Activated CD4-positive, alpha-beta T cell treated with anti-CD3 and anti-CD28 coated beads, Interleukin-2, amount 10 ng/mL, durations not matched to agents 7 days and 5 days (primary cell): ENCODE data around the gene DENND1A. TPM values are rescaled to one million over a fixed set of nuclear protein-coding genes. Genes with fewer than 3 reads are reported as not detected.

Source experiments
- CTCF ChIA-PET: fragments of 350-600 bp; sonication (Branson Sonifier 250); formaldehyde crosslinking; loops from one replicate; lab custom pipeline; 2021; ENCODE audit warnings: antibody characterized with exemption; lab: Charles Lee
- POLR2A ChIA-PET: fragments of 350-600 bp; sonication (Branson Sonifier 250); formaldehyde crosslinking; loops from one replicate; lab custom pipeline; 2021; ENCODE audit warnings: antibody characterized with exemption; lab: Charles Lee
- DNase-seq: peaks from one replicate; pipeline ENCODE4 v3.0.0-alpha.2; 2020
- H3K27ac Mint-ChIP-seq: one replicate; pipeline ENCODE4 v1.8.0; 2021; ENCODE audit warnings: mild to moderate bottlenecking, moderate library complexity, mixed read lengths
- H3K27me3 Mint-ChIP-seq: one replicate; pipeline ENCODE4 v1.8.0; 2021; ENCODE audit warnings: mixed read lengths
- H3K36me3 Mint-ChIP-seq: one replicate; pipeline ENCODE4 v1.8.0; 2021; ENCODE audit warnings: low read depth, mixed read lengths
- H3K4me1 Mint-ChIP-seq: one replicate; pipeline ENCODE4 v1.8.0; 2021; ENCODE audit warnings: mixed read lengths
- H3K4me3 Mint-ChIP-seq: one replicate; pipeline ENCODE4 v1.8.0; 2021; ENCODE audit warnings: mild to moderate bottlenecking, moderate library complexity, mixed read lengths
- H3K9me3 Mint-ChIP-seq: one replicate; pipeline ENCODE4 v1.8.0; 2021; ENCODE audit warnings: mixed read lengths
- total RNA-seq, 2 experiments: library from RNA; stranded (reverse); gene quantifications; one replicate each; pipeline ENCODE4 v1.2.3, GENCODE V29; 2021

DENND1A gene
- total RNA-seq, 2 experiments from 2014 or later: 15.5 to 21.2 TPM

DNA sequence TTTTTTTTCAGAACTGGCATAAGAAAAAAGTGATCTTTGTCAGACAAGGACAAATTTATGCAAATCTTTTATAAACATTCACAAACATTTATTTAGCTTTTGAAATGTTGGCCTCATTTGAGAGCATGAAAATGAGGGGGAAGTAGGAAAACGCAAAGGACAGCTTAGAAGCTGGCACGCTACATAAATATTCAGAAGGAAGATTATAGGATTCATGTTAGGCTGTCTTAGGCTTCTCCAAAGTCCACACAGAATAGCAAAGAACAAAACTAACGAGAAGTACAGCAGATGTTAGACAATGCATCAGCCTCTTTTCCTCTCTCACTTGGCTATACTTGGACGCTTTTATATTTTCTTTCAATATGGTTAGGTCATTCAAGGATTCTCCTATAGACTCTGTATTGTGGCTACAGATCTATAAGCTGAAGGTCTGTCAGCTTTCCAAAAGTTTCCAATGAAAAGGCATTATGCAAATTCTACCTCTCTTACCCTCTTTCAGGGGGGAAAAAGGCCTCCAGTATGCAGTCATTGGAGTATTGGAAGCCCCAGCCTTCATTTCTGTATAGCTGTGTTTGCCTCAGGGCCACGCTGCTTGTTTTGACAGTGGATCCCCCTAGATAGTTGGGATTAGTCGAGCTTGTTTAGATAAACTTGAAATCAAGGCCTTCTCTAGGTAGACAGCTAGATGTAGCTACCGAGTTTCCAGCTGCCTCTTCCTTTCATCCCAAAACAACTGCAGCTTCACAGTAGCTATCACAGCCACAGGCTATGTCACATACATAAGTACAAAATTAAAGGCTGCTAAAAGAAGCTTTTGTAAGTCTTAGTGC is 153.0 kb downstream of the DENND1A start:
- Mint-ChIP-seq H3K4me1 (peaks cover 4% of the 10 kb centered on the region), H3K4me3 (no peak overlapping the region), H3K9me3 (no peaks in the 10 kb centered on the region), H3K27me3 (no peaks in the 10 kb centered on the region), H3K27ac (no peak overlapping the region), H3K36me3 (no peaks in the 10 kb centered on the region)
- ChIA-PET POLR2A (no interaction called here), CTCF (interaction anchor here (1.6 kb wide), 1 partner anchor 27 kb away, joined by 3 read pairs; no protein-coding TSS in a partner anchor)
- no peak for DNase-seq

DNA sequence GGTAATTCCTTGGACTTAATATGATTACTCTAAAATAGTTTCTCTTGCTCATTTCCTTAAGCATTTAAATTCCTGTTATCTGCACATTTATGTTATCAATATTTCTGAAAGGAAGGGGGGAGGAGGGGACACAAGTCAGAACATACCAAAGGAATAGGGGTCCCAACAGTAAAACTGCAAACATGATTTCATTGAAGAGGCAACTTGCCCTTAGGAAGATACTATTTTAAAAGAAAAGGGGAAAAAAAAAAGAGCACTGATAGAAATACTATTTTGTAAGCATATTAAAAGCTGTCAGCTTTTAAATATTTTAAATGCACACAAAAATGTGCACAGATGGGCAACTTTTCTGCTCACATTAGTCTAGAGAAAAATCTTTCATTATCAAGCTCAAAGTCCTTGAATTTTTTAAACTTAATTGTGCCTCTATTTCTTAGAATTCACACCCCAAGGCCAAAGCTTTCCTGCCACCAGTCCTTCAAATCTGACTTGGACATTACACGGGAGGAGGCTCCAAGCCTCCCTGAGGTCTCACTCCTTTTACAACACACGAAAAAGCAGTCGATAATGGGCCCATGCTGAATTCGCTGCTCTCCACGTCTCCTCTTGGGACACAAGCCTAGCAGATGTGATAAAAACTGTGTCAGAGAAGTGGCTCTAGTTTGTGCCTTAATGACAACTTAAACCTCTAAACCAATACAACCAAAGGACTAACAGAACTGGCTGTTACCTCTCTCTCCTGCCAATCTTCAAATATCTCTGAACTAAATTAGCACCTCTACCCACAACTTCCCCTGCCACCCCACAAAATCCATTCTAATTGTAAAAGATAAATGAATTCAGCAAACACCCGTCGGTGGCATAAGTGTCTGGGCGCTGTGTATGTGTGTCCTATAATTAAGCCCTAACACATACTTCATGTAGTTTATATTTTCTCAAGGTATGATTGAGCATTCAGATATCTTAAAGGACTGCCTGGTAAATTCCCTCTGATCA is 154.3 kb downstream of the DENND1A start:
- ChIA-PET CTCF (interaction anchor here (0.6 kb wide), 2 partner anchors 8 to 91 kb away, joined by 3 read pairs; no protein-coding TSS in a partner anchor), POLR2A (no interaction called here)
- no peak overlapping the region for H3K27ac Mint-ChIP-seq
- no peak for DNase-seq
- no peaks in the 10 kb centered on the region for H3K27me3 Mint-ChIP-seq
- no peaks in the 10 kb centered on the region for H3K36me3 Mint-ChIP-seq
- no peaks in the 10 kb centered on the region for H3K9me3 Mint-ChIP-seq
- no peak overlapping the region for H3K4me3 Mint-ChIP-seq
- H3K4me1 Mint-ChIP-seq: peaks cover 4% of the 10 kb centered on the region

DNA sequence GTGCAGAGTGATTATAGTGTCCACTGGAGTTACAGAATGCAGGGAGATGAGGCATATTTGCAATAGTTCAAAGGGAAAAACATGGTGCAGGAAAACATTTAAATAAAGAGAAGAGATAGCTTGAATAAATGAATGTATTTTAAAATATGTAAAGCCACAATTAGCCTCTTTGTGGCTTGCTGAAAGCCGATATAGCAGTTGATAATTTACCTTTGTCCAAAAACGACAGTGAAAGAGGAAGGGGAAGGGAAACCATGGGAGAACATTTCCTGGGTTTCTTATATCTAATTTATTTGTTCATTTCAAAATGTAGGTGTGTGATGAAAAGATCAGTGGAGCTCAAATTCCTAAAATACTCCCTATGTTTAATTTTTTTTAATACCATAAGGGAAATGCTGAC is 156.1 kb downstream of the DENND1A start:
- no peak overlapping the region for H3K4me3 Mint-ChIP-seq
- ChIA-PET POLR2A (no interaction called here), CTCF (no interaction called here)
- peaks cover 5% of the 10 kb centered on the region for H3K4me1 Mint-ChIP-seq
- DNase-seq: no peak
- H3K36me3 Mint-ChIP-seq: no peaks in the 10 kb centered on the region
- no peaks in the 10 kb centered on the region for H3K27me3 Mint-ChIP-seq
- no peaks in the 10 kb centered on the region for H3K9me3 Mint-ChIP-seq
- no peak overlapping the region for H3K27ac Mint-ChIP-seq

GRCh38 chr9:123772967-123773366 is 157.0 kb downstream of the DENND1A start:
- CTCF ChIA-PET: no interaction called here
- peaks cover 5% of the 10 kb centered on the region for H3K4me1 Mint-ChIP-seq
- POLR2A ChIA-PET: no interaction called here
- DNase-seq: no peak
- no peak overlapping the region for H3K4me3 Mint-ChIP-seq
- H3K27ac Mint-ChIP-seq: no peak overlapping the region
- H3K36me3 Mint-ChIP-seq: no peaks in the 10 kb centered on the region
- no peaks in the 10 kb centered on the region for H3K27me3 Mint-ChIP-seq
- H3K9me3 Mint-ChIP-seq: no peaks in the 10 kb centered on the region

DNA sequence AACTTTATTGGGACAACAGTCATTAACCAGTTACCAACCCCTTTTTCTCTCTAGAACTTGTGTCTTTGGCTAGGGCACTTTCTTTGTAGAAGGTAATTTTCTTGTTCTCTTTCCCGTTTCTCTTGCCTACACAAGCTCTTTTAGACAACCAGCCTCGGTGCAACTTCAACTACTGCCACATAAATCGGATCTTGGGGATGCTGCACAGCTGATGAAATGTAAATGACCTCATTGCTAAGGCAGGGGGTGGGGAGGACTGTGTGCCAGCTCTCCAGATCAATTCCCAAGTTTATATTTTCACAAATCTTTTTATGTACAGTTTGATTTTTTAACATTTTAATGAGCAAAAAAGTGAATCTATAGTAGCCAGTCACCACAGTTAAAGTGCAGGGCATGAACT is 157.6 kb downstream of the DENND1A start:
- ChIA-PET POLR2A (no interaction called here), CTCF (no interaction called here)
- H3K27ac Mint-ChIP-seq: no peak overlapping the region
- H3K27me3 Mint-ChIP-seq: no peaks in the 10 kb centered on the region
- no peak for DNase-seq
- H3K36me3 Mint-ChIP-seq: no peaks in the 10 kb centered on the region
- H3K4me1 Mint-ChIP-seq: peaks cover 5% of the 10 kb centered on the region
- no peaks in the 10 kb centered on the region for H3K9me3 Mint-ChIP-seq
- H3K4me3 Mint-ChIP-seq: no peak overlapping the region

- Mint-ChIP-seq H3K4me1 (peaks cover 5% of the 10 kb centered on the region), H3K27ac (no peak overlapping the region), H3K4me3 (no peak overlapping the region), H3K9me3 (no peaks in the 10 kb centered on the region), H3K36me3 (no peaks in the 10 kb centered on the region), H3K27me3 (no peaks in the 10 kb centered on the region)
- ChIA-PET CTCF (no interaction called here), POLR2A (no interaction called here)
- no peak for DNase-seq
Measured at GRCh38 chr9:123771690-123772089, 158.2 kb downstream of the DENND1A start.

DNA sequence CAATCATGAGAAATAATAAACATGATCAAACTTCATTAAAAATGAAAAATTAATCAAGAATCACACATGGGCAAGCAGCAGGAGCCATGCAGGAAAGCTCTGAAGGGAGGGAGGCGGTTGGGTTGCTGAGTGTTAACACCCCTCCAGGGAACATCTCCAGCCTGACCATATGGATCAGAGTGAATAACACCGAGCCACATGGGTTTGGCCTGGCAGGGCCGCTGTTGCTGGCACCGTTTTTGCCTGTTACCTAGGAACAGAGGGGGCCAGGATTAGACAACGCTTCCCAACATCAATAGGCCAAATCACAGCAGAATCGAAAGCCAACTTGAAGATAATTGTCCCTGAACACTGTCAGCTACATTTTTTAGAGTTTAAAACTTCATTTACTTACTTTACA is 160.2 kb downstream of the DENND1A start:
- no peak overlapping the region for H3K4me3 Mint-ChIP-seq
- peaks cover 2% of the 10 kb centered on the region for H3K4me1 Mint-ChIP-seq
- H3K27me3 Mint-ChIP-seq: no peaks in the 10 kb centered on the region
- H3K27ac Mint-ChIP-seq: no peak overlapping the region
- ChIA-PET POLR2A (no interaction called here), CTCF (no interaction called here)
- no peak for DNase-seq
- H3K9me3 Mint-ChIP-seq: no peaks in the 10 kb centered on the region
- no peaks in the 10 kb centered on the region for H3K36me3 Mint-ChIP-seq

- Mint-ChIP-seq H3K4me1 (no peaks in the 10 kb centered on the region), H3K27ac (no peak overlapping the region), H3K36me3 (no peaks in the 10 kb centered on the region), H3K4me3 (no peak overlapping the region), H3K9me3 (no peaks in the 10 kb centered on the region), H3K27me3 (no peaks in the 10 kb centered on the region)
- CTCF ChIA-PET: no interaction called here
- DNase-seq: no peak
- POLR2A ChIA-PET: no interaction called here
Measured at GRCh38 chr9:123763910-123764588, 165.9 kb downstream of the DENND1A start.

GRCh38 chr9:123761905-123762605 is 167.9 kb downstream of the DENND1A start:
- Mint-ChIP-seq H3K4me1 (no peaks in the 10 kb centered on the region), H3K27me3 (no peaks in the 10 kb centered on the region), H3K36me3 (no peaks in the 10 kb centered on the region), H3K9me3 (no peaks in the 10 kb centered on the region), H3K27ac (no peak overlapping the region), H3K4me3 (no peak overlapping the region)
- no peak for DNase-seq
- CTCF ChIA-PET: interaction anchor here (1.4 kb wide), 1 partner anchor 10 kb away, joined by 4 read pairs; no protein-coding TSS in a partner anchor
- POLR2A ChIA-PET: no interaction called here

DNA sequence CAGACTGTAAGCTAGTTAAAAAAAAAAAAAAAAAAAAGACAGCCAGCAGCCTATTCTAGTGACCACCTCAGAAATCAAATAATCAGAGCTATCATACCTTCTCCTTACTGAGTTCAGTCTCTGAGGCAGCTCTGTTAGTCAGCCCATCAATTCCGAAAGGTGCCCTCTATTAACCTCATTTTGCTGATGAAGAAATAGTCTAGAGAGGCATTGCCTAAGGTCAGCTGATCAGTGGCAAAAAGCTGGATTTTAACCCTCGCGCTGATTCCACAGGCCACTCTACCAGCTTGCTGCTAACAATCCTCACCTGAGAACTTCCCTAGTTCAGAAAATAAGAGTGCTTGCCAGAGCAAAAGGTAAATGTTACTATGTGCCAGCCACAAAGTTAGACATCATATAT is 172.0 kb downstream of the DENND1A start:
- Mint-ChIP-seq H3K4me1 (peaks cover 3% of the 10 kb centered on the region), H3K36me3 (peaks cover 3% of the 10 kb centered on the region), H3K4me3 (no peak overlapping the region), H3K27me3 (no peaks in the 10 kb centered on the region), H3K27ac (no peak overlapping the region), H3K9me3 (no peaks in the 10 kb centered on the region)
- ChIA-PET CTCF (no interaction called here), POLR2A (no interaction called here)
- no peak for DNase-seq

GRCh38 chr9:123757547-123757946 is 172.4 kb downstream of the DENND1A start:
- ChIA-PET POLR2A (no interaction called here), CTCF (no interaction called here)
- H3K36me3 Mint-ChIP-seq: peaks cover 3% of the 10 kb centered on the region
- no peak for DNase-seq
- H3K27ac Mint-ChIP-seq: no peak overlapping the region
- no peaks in the 10 kb centered on the region for H3K27me3 Mint-ChIP-seq
- H3K4me1 Mint-ChIP-seq: peaks cover 3% of the 10 kb centered on the region
- H3K4me3 Mint-ChIP-seq: no peak overlapping the region
- H3K9me3 Mint-ChIP-seq: no peaks in the 10 kb centered on the region

GRCh38 chr9:123756484-123757106 is 173.3 kb downstream of the DENND1A start:
- CTCF ChIA-PET: interaction anchor here (0.5 kb wide), 1 partner anchor 96 kb away, joined by 4 read pairs; no protein-coding TSS in a partner anchor
- H3K4me3 Mint-ChIP-seq: no peak overlapping the region
- H3K36me3 Mint-ChIP-seq: peaks cover 3% of the 10 kb centered on the region

More at GRCh38 chr9:123756484-123757106, 173.3 kb downstream of the DENND1A start:
- peaks cover 3% of the 10 kb centered on the region for H3K4me1 Mint-ChIP-seq
- no peaks in the 10 kb centered on the region for H3K27me3 Mint-ChIP-seq
- H3K9me3 Mint-ChIP-seq: no peaks in the 10 kb centered on the region
- peak overlapping the region; percentile 42 for H3K27ac Mint-ChIP-seq
- POLR2A ChIA-PET: no interaction called here
- no peak for DNase-seq
